Sciatic nerve (tissue), 2 donors: ENCODE measurements around the gene ACP2. TPM values are rescaled to one million over a fixed set of nuclear protein-coding genes. Genes with fewer than 3 reads are reported as not detected.
"Not testable (repeated sequence)": the region's sequence is repeated elsewhere in the genome, so short reads cannot be mapped to it uniquely, and the experiment has no call there.

Experiments used
- ATAC-seq: fragments of 200-7000 bp; cut with Tn5 transposase; one replicate; pipeline ENCODE4 v1.9.1; 2020; ENCODE audit warnings: mild to moderate bottlenecking, moderate library complexity
- DNase-seq: peaks from one replicate; pipeline ENCODE4 v3.0.0-alpha.2; 2020; ENCODE audit warnings: low spot score
- intact Hi-C: fragments of 100-400 bp; cut with DNase I; formaldehyde crosslinking; loops from one replicate; pipeline ENCODE4 v1.14.2; 2022
- total RNA-seq: library from RNA; stranded (reverse); fragmentation: NEBNext Ultra II Directional; extraction: Animal tissue kit (Norgen Biotek cat#: 25700); gene quantifications from one replicate; pipeline ENCODE4 v1.2.1, GENCODE V29; 2021
- donor health status: DM: no; HTN: no; CAD: no.
- donor health status: DM: no; HTN: no; CAD: no.

ACP2 gene
- total RNA-seq, 1 donor from 2014 or later: 35.7 TPM

- intact Hi-C loops: no loop called here
- DNase-seq: peak; percentile 70
- no peak for ATAC-seq
These were observed 32.4 kb downstream of the ACP2 start for GRCh38 chr11:47216121-47216798.

DNA sequence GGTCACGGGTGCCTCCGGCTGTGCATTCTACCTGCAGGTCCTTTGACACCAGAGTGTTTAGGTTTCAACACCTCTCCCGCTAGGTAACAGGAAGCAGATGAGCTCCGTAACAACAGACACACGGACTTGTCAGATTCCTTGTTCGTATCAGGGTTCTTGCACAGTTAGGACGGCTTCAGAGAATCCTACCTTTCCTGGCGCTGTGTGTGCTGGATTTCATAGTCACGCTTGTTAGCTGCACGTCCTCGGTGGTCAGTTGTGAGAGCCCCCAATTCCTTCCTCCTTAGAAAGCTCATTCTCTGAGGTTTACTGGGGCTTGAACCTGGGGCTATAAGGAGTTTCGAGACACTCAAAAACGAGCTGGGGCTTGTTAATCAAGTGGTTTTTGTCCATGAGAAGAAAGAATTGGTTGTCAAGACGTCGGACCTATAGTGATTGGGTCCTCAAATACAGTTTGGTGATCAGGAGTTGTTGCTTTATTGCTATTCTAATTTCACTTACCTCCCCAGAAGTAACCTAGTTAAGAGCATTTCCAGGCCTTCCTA is 33.2 kb downstream of the ACP2 start:
- intact Hi-C loops: no loop called here
- no peak for ATAC-seq
- no peak for DNase-seq

DNA sequence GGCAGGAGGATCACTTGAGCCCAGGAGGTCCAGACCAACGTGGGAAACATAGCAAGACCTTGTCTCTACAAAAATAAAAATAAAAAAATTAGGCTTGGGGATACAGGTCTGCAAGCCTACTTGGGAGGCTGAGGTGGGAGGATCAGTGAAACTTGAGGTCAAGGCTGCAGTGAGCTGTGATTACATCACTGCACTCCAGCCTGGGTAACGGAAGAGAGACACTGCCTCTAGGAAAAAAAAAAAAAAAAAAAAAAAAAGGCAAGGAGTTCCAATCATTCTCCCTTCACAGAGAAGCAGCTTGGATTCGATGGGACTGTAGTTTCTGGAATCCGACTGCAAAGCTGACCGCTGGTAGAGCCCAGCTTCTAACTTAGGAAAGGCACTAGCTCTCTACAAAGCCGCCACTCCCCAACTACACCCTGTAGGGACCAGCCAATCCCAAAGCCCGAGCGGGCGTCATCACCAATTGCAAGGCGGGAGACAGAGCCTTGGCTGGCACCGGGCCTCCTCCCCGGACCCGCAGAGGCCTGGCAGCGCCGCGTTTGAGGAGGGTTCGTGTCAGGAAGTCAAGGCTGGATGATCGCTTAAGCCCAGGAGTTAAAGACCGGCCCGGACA is 34.6 kb downstream of the ACP2 start:
- intact Hi-C loops: no loop called here
- peak; percentile 94 for DNase-seq
- peak; percentile 93 for ATAC-seq

DNA sequence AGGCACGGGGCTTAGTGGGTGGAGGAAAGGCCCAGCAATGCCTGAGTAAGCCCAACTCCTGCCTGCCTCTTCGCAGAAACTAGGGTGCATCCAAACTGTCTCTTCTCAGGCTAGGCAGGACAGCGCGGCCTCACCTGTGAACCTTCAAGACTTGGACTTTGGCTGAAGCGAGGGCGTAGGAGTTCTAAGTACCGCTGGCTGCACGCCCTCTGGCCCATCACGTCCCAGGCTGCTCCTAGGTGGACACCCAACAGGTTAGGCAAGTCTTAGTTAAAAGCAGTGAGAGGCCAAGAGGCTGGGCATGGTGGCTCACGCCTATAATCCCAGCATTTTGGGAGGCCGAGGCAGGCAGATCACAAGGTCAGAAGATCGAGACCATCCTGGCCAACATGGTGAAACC is 35.7 kb downstream of the ACP2 start:
- ATAC-seq (no peak), DNase-seq (no peak)
- intact Hi-C loops: no loop called here

DNA sequence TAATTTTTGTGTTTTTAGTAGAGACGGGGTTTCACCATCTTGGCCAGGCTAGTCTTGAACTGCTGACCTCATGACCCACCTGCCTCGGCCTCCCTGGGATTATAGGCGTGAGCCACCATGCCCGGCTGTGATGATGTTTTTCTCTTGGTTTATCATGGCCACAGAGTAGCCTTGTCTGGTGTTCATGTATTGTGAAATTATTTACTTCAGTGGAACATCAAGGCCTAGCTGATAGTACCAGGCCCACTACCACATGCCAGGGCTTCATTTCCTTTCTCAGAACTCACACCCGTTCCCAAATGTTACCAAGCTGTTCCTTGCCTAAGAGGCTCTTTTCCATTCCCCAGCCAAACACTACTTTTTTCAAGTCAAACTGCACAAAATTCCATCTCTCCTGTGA is 40.0 kb downstream of the ACP2 start:
- ATAC-seq (no peak), DNase-seq (no peak)
- intact Hi-C loops: no loop called here

GRCh38 chr11:47208008-47208552 is 40.5 kb downstream of the ACP2 start:
- ATAC-seq, intact Hi-C loops, DNase-seq: not testable (repeated sequence)

DNA sequence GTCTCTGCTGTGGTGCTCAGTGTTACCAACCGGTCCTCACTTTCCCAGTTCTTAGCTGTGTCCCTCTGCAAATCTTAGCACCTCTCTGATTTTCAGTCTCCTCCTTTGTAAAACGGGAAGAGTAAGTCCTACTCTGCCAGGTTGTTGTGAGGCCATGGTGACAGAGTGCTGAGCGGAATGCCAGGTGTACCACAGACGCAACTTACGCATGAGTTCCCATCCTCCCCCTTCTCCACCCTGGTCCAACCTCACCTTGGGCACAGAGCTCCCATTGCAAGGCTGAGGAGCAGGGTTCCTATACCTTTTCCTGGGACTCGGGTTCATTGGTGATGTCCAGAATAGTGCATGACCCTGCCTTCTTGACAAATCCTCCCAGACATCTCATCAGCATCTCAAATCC is 41.2 kb downstream of the ACP2 start:
- no peak for DNase-seq
- intact Hi-C loops: no loop called here
- no peak for ATAC-seq

DNA sequence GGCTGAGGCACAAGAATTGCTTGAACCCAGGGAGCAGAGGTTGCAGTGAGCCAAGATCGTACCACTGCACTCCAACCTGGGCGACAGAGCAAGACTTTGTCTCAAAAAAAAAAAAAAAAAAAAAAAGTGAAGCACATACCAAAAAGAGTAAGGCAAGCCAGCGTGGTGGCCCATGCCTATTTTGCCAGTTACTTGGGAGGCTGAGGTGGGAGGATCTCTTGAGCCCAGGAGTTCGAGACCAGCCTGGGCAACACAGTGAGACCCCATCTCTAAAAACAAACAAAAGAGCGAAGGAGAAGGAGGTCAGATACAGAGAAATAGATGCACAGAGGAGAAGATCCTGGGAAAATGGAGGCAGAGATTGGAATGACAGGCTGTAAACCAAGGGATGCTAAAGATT is 42.0 kb downstream of the ACP2 start:
- intact Hi-C loops, ATAC-seq, DNase-seq: not testable (repeated sequence)

DNA sequence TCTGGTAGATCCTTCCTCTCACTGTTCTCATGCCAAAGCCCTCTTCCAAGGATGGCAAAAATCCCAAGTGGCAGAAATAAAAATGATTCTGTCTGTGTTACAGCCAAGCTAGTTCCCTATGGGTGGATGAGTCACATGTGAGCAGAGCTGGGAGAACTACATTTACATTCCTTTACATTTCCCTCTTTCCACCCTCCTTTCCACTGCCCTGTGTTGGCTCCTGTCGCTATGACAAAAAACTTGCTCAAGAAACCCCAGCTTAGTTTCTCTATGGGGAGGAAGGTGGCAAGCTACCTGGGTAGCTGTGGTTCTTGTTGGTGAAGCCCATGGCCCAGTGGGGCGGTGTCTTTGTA is 44.0 kb downstream of the ACP2 start:
- intact Hi-C loops: loop anchor here (5.0 kb wide), 1 partner anchor 643 kb away; the partner anchor contains the start of gene NUP160
- ATAC-seq: no peak
- no peak for DNase-seq

DNA sequence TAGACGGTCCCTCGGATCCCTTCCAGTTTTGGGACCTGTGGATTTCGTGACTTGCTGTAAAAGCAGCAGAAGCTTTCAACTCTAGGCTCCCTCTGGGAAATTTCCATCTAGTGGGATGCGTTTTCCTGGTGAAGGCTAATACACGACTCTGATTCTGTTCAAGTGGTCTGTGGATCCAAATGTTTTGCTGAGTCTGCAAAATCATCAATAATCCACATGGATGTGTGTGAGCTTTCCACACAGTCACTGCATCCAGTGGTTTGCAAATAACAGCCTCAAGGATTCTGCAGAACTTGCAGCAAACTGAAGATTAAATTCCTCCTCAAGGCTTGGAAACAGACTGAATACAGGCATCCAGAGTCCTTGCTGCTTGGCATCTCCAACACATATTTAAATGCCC is 46.0 kb downstream of the ACP2 start:
- intact Hi-C loops: loop anchor here (5.0 kb wide), 1 partner anchor 645 kb away; the partner anchor contains the start of gene NUP160
- ATAC-seq: no peak
- no peak for DNase-seq

GRCh38 chr11:47201015-47201414 is 47.6 kb downstream of the ACP2 start:
- intact Hi-C loops: loop anchor here (5.0 kb wide), 1 partner anchor 646 kb away; the partner anchor contains the start of gene NUP160
- ATAC-seq (no peak), DNase-seq (no peak)

DNA sequence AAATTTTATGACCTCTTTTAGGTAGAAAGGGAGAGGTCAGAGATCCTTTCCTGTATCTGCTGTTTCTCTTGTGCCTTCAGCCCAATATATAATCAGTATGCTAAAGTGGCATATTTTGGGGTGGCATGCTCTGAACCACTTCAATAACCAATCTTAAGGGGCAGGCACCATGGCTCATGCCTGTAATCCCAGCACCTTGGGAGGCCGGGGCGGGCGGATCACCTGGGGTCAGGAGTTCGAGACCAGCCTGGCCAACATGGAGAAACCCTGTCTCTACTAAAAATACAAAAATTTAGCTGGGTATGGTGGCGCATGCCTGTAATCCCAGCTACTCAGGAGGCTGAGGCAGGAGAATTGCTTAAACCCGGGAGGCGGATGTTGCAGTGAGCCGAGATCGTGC is 50.5 kb downstream of the ACP2 start:
- intact Hi-C loops, ATAC-seq: not testable (repeated sequence)

DNA sequence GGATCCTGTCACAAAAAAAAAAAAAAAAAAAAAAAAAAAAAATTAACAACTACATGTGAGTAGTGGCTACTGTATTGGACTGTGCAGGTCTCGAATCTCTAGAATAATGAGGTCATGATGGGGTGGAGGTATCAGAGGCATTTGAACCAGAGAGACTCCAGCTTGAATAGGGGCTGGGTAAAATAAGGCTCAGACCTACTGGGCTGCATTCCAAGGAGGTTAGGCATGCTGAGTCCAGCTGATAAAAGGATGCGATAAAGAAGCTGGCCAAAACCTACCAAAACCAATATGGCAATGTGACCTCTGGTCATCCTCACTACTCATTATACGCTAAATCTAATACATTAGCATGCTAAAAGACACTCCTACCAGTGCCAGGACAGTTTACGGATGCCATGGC is 56.5 kb downstream of the ACP2 start:
- intact Hi-C loops: no loop called here
- no peak for DNase-seq
- ATAC-seq: no peak

More for the DNA sequence above, 50.5 kb downstream of the ACP2 start:
- DNase-seq: not testable (repeated sequence)

- ATAC-seq, DNase-seq, intact Hi-C loops: not testable (repeated sequence)
These were observed 57.5 kb downstream of the ACP2 start for GRCh38 chr11:47191137-47191536.

Other genes with a start within 250 kb of the ACP2 start
- 94.2 TPM for gene ARFGAP2, start 71.9 kb downstream of the ACP2 start, total RNA-seq
- 66.0 TPM for gene PACSIN3, start 62.4 kb downstream of the ACP2 start, total RNA-seq
- gene DDB2, start 33.8 kb downstream of the ACP2 start, total RNA-seq: 44.3 TPM
- gene NR1H3, start 9.2 kb upstream of the ACP2 start, total RNA-seq: 132 TPM
- 52.3 TPM for gene MADD, start 21.3 kb upstream of the ACP2 start, total RNA-seq
- 0.53 TPM for gene MYBPC3, start 103.9 kb upstream of the ACP2 start, total RNA-seq
- gene SPI1, start 129.7 kb upstream of the ACP2 start, total RNA-seq: 47.0 TPM
- 55.5 TPM for gene SLC39A13, start 159.8 kb upstream of the ACP2 start, total RNA-seq
- 97.5 TPM for gene PSMC3, start 177.6 kb upstream of the ACP2 start, total RNA-seq
- gene RAPSN, start 200.3 kb upstream of the ACP2 start, total RNA-seq: 4.9 TPM